ENCODE results near the gene LGALS1.

Gene LGALS1

GRCh38 chr22:37664249-37665101 is 11.0 kb upstream of the LGALS1 start:
- DNase-seq: no peak

- no peak for DNase-seq
Observed at GRCh38 chr22:37665487-37665886, 9.9 kb upstream of the LGALS1 start.

- no peak for DNase-seq
Observed at GRCh38 chr22:37669586-37669985, 5.8 kb upstream of the LGALS1 start.

- DNase-seq: no peak
Observed at GRCh38 chr22:37672206-37672919, 3.1 kb upstream of the LGALS1 start.

- DNase-seq: no peak
Observed at GRCh38 chr22:37672920-37673455, 2.4 kb upstream of the LGALS1 start.

- DNase-seq: no peak
Observed at GRCh38 chr22:37674248-37674647, 1.2 kb upstream of the LGALS1 start.

- no peak for DNase-seq
Observed at GRCh38 chr22:37675930-37676735, 697 bp downstream of the LGALS1 start.

- peak; percentile 56 to 77 for DNase-seq
Observed at GRCh38 chr22:37676736-37677492, 1.5 kb downstream of the LGALS1 start.

GRCh38 chr22:37677493-37677974 is 2.1 kb downstream of the LGALS1 start:
- no peak for DNase-seq

GRCh38 chr22:37678372-37678771 is 2.9 kb downstream of the LGALS1 start:
- DNase-seq: no peak

- no peak for DNase-seq
Observed at GRCh38 chr22:37679670-37680069, 4.2 kb downstream of the LGALS1 start.

- DNase-seq: no peak
Observed at GRCh38 chr22:37680191-37680851, 4.9 kb downstream of the LGALS1 start.

GRCh38 chr22:37681001-37681424 is 5.6 kb downstream of the LGALS1 start:
- no peak for DNase-seq

GRCh38 chr22:37681556-37682049 is 6.2 kb downstream of the LGALS1 start:
- DNase-seq: peak; percentile 44 to 54

GRCh38 chr22:37684803-37685615 is 9.6 kb downstream of the LGALS1 start:
- no peak for DNase-seq

- peak; percentile 76 to 89 for DNase-seq
Observed at GRCh38 chr22:37686002-37686982, 10.9 kb downstream of the LGALS1 start, which contains the start of gene NOL12. NOL12 (plus strand) TSS chr22:37686343; CDS start chr22:37686393, 50 bp downstream.

GRCh38 chr22:37690407-37690806 is 15.0 kb downstream of the LGALS1 start:
- no peak for DNase-seq

- DNase-seq: no peak
Observed at GRCh38 chr22:37690901-37691504, 15.6 kb downstream of the LGALS1 start.
